Measurements from ENCODE around the gene PDK2. TPM values are rescaled to one million over a fixed set of nuclear protein-coding genes. Genes with fewer than 3 reads are reported as not detected.

PDK2 gene
- total RNA-seq = 17.2 and 17.4 TPM in 2 replicates

DNA sequence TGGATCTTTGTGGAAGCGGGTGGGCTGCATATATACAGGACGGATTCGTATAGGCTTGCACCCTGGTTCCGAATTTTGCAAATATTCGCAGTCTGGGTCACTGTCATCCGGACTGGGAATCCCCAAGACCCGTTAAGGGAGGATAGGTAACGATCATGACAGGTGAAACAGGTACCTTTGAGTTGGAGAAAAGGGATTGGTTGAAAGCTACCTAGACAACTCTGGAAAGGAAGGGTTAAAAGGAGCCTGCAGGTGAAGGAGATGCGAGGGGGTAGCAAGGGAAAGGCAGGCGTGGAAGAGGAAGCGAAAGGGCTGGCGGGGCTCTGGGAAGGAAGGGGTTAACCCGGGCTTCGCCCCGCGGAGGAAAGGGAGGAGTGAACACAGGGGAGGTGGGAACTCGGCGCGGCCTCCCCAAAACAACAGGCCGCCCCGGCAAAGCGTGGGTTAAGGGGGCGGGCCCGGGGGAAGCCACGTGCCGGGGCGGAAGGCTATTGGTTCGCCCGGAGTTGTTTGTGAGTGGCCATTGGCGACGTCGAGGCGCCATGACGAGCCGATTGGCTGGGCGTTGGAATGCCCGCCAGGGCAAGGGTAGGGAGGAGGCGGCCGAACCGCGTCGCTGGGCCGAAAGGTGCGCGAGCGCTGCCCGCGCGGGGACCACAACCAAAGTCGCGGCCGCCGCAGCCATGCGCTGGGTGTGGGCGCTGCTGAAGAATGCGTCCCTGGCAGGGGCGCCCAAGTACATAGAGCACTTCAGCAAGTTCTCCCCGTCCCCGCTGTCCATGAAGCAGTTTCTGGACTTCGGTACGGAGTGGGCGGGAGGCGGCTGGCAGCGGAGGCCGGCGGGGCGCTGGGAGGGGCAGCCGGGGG, at the start of gene PDK2:
TSS of gene PDK2 (plus strand) at position 599 of the 867 bp plus-strand sequence. CDS start at position 684, 85 bp downstream.
- intact Hi-C loops (cut with micrococcal nuclease) = loop anchor here (1.0 to 2.0 kb wide), 4 partner anchors 40 to 202 kb away; no protein-coding TSS in a partner anchor

DNA sequence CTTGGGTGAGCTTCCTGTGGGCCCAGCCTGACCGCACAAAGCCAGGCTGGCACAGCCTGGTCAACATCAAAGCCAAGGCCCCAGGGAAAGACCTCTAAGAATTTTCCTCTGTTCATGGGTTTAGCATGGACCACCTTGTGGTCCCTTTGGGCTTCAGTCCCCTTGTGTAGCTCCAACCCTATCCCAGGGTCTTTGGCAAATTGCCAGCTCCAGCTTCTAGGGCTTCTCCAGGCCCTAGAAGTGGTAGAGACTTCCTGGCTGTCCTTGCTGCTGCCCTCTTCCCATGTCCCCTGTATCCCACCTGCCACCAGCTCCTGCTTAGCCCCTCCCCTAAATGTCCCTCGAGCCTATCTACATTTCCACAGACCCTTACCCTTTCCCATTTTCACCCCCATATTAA, 49.0 kb upstream of the PDK2 start:
- intact Hi-C loops (cut with micrococcal nuclease) = no loop called here

DNA sequence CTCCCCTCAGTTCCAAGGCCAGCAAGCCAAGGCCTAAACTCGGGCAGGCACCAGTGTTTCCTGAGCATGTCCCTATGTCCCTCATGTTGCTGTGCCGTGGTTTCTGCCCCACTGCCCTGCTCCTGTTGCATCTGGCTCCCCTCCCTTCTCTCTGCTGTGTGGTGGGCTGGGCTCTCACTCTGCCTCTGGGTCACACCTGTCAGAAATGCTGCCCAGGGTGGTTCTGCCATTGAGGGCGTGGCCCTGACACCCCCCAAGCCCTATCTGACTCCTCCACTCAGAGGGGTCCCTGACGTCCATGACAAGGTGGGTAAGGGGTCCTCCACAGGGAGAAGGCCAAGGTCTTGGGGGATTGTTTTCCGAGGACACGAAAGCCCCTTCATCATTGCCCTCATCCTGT, 48.5 kb upstream of the PDK2 start:
- intact Hi-C loops (cut with micrococcal nuclease) = no loop called here

DNA sequence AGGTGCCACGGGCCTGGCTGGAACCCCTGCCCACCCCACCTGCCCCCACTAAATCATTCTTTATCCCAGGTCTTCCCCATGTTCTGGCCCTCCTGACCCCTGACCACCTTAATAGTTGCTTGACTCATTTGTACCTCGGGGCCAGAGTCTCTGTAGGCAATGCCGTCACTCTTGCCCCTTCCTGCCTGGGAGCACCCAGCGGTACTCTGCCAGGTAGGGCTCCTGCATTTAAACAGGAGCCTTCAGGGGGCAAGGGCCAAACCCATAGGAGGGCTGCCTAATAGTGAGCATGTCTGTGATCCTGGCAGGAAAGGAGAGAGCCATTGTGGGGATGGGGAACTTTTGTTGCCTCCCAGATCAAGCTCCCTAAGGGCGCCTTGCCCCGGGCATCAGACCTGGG, 48.1 kb upstream of the PDK2 start:
- intact Hi-C loops (cut with micrococcal nuclease) = no loop called here

DNA sequence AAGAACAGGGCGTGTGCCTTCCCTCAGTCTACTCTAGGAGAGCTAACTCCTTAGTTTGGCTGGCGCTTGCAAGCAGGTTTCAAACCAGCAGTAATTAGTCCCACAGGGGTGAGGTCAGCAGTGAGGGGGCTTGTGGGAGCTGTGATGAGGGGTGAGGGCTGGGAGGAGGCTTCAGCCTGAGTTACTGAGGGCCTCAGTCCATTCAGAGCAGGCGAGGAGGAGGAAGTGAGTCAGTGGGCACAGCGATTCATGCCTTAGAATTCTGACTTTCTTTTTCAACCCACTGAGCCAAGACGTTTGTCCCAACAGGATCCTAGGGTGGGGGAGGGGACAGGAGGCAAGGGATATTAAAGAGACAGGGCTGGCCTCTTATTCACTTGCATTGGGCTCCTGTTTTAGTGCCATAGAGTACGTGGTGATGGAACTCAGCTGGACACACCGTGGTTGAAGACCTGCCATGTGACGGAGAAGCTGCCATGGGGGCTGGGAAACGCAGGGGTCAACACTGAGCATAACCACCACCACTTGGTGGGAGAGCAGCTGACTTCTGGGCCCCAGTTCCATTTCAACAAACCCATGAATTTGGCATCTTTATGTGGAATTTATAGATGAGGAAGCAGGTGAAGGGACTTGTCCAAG, 47.5 kb upstream of the PDK2 start:
- intact Hi-C loops (cut with micrococcal nuclease) = no loop called here

DNA sequence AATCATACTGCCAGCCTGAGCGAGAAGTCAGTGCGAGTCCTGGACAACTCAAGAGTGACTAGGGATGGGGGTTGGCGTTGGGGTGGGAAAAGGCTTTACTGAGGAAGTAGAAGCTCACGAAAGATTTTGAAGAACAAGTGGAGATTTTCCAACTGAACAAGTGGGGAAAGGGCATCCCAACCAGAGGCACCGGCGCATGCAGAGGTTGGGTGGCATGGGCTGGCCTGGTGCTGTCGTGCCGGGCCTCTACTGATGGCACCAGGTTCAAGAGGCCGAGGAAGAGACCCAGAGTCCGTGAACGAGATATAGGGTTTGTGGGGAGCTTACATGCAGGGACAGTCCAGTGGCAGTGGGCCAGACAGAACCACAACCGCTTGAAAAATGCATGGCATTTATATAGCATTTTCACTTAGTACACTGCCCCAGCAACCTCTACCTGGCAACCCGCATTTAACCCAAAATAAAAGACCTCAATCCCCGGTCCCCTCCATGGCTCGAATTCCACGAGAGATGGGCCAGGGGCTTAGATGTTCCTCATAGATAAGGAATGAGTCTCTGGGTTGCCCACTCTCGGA, 46.9 kb upstream of the PDK2 start:
- intact Hi-C loops (cut with micrococcal nuclease) = no loop called here

DNA sequence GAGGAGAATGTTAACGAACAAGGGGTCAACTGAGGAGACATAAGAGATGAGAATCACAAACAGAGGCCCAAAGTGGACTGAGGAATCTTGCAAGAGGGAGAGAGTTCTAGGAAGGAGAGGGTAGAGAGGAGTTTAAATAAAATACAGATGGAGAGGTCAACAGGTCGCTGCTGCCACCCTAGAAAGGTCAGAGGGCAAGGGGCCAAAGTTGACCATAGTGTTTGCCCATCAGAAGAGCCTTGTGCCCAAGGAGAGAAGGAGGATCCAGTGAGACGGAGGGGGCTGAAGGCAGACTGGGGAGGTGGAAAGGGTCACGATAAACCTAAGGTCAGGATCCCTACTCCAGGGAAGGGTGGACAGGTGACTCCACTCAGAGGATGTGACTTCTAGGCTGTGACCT, 46.2 kb upstream of the PDK2 start:
- intact Hi-C loops (cut with micrococcal nuclease) = no loop called here

DNA sequence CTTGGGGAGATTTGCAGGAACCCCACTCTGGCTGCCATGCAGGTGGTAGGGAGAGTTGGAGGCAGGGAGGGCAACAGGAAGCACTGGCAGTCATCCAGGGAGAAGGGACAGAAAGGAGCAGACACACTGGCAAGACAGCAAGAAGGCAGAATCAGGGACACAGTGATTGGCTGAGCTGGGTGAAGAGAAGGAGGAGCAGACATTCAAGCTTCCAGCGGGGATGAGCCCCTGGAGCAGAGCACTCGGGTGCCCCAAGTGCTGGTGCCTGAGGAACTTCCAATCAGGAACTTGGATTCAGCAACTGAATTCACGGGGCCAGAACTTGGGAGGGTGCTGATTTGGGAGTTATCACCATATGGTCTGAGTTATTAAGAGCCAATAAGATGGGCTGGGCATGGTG, 45.5 kb upstream of the PDK2 start:
- intact Hi-C loops (cut with micrococcal nuclease) = no loop called here

DNA sequence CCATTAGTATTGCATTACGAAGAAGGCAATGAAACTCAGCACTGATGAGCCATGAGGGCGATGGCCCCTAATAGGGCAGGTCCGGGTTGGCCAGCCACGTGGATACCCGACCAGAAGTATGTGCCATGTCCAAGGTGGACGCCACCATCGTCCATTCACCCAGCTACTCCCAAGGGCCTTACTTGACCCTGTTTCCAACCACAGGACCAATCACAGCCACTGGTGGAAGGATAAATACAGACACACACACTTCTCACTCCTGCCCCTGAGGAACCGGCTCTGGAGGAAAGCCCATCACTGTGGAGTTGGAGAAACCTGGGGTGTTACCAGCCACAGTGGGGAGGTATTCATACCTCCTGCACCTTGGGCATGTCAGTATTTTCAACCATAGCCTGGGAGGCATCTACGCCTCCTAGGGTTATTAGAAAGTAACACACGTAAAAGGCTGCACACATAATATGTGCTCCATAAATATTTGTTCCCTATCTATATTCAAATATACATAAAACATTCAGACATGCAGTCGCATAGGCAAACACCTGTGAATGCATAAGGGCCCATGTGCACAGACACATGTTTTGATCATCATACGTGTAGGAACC, 44.6 kb upstream of the PDK2 start:
- intact Hi-C loops (cut with micrococcal nuclease) = no loop called here

DNA sequence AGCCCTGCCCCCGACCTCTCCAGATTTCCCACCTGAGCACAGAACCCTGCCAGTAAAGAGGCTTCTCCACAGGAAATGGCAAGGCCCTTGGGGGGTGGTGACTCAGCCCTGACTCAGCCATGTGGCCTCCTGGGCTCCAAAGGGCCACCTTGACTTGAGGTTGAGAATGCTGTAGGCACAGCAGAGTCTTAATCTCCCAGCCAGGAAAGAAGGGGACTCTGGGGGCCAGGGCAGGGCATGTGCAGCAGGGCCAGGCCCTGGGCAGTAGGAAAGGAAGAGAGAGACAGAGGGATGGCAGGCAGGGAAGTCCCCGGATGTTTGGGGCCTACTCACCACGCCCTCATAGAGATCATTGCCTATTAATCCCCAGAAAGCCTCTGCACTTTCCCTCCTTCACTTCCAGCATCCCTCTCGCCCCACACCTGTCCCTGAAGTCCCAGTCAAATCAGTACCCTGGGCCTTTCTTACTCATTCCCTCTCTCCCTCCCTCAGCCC, 44.0 kb upstream of the PDK2 start:
- intact Hi-C loops (cut with micrococcal nuclease) = no loop called here

DNA sequence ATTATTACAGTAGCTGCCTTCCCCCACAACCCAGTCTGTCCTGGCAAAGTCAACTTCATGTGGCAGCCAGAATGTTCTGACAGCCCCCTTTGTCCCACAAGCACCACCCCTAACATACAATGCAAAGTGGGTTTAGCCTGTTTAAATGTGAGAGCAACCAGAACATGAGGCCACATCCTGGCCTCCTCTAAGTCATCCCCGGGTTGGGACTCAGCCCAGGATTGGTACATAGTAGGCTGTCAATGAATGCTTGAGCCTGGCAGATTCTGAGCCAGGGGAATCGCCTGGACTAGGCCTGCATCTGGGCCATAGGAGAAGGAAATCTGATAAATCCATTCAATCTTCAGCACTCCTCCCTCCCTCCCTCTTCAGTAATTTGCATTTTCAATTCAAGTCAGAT, 43.5 kb upstream of the PDK2 start:
- intact Hi-C loops (cut with micrococcal nuclease) = no loop called here

DNA sequence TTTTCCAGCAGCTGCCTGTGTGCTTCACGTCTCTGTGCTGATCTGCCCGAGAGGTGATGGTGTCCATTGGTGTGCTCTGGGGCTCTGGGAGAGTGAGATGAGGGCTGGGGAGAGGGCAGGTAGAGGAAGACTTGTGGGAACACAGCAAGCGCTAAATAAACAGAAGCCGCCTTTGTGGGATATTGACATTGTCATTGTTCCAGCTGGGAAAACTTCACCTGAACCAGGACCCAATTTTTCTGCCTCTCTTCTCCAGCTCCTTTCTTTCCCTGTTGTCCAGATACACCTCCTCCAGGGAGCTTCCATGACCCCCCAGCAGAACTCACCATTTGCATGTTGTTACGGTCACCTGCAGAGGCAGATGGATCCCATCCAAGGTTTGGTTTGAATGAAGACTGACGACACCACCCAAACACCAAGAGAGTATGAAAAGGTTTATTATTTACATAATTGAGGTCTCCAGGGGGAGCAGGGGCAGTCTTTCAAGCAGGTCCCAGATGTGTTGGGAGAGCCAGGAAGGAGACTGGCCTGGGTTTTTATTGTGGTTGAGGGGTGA, 42.8 kb upstream of the PDK2 start:
- intact Hi-C loops (cut with micrococcal nuclease) = no loop called here

DNA sequence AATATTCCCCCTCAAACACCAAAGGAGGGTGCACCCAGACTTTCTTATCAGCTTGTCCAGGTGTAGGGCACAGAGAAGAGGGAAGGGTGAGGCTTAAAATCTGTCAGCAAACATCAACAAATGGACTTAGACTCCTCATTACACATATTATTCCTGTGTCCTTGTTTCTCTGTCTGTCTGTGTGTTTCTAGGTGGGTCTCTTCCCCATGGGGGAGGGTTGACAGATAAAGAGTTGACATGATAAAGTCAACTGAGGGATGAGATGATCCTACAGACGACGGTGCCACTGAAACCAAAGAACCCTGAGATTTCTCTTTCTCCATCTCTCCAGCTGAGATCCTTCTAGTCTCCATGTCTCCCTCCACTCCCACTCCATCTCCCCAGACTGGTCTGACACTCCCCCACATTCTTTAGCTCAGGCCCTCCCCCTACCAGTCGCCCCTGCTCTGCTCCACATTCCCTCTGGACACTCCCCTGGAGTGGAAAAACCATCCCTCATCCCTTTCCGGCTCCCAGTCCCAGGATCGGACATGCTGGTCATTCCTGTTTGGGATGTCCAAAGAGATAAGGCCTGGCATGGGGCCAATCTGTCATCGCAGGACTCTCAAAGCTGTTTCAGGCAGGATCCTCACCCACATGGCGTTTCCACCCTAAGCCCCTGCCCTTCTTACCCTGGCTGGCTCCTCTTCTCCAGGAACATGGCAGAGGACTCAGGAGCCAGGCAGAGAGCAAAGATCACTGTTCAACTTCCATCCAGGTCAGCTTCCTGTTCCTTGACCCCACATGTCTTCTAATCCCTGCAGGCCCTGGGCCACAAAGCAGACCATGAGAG, 42.1 kb upstream of the PDK2 start:
- intact Hi-C loops (cut with micrococcal nuclease) = no loop called here

DNA sequence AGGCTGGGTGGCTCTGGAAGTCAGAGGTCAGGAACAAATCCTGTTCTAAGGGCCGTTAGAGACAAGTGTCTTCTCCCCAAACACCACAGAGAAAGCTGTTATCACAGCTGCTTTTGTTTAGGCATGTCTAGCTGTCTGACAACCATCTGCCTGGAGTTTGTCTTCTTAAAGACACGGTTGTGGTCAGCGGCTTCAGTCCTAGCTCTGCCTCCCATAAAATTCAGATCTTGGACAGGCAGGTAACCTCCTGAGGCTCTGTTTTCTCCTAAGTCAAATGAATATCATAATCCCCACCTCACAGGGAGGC, 41.5 kb upstream of the PDK2 start:
- intact Hi-C loops (cut with micrococcal nuclease) = no loop called here

DNA sequence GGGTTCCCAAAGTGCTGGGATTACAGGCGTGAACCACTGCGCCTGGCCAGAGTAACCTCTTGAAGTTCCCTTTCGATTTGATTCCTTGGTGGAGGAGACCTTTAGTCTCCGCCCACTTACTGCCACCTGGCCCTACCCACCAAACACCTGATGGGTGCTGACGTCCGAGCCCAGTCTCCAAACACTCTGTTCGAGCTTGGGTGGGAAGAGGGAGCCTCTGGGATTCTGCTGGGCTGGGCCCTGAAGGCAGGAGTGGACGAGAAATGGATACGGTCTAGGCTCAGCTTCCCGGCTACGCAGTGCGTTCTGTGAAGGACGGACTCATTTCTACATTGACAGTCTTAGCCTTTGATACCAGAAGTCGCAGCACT, 40.1 kb upstream of the PDK2 start:
- intact Hi-C loops (cut with micrococcal nuclease) = loop anchor here (1.0 kb wide), 2 partner anchors 29 to 39 kb away; no protein-coding TSS in a partner anchor

DNA sequence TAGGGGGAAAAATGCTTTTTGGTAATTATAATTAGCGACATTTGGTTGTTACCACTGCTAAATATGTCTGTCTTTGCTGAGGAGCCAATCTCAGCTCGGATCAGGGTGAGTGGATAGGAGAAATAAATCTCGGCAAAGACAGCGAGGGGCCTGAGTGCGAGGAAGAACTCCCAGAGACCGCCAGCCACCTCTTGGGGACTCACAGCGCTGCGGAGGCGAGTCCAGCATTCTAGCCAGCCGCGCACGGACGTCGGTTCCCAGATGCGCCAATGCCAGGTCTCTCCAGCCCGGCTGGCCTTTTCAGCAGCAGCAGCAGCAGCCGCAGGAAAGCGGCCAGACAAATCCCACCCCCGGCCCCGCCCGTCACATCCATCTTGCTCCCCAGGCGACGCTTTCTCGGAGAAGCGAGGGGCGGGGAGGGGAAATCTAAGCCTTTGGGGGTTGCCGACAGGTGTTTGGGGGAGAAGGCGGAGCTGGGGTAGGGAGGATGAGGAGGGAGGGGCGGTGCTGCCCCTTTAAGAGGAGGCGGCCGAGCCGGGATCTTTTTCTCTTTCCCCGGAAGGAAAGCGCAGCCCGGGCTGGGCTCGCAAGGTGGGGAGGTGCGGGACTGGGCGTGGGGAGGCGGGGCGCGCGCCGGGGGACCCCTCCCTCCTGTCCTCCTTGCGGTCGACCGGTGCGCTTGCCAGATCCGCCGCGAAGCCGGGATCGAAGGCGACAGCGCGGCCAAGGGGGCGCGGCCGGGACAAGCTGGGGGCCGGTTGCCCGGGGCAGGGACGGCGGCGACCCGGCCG, 39.5 kb upstream of the PDK2 start, which contains the start of gene ITGA3:
TSS of gene ITGA3 (plus strand) at position 685 of the 791 bp plus-strand sequence. CDS start 330 bp downstream, outside the sequence.
- intact Hi-C loops (cut with micrococcal nuclease) = loop anchor here (1.0 kb wide), 2 partner anchors 29 to 39 kb away; no protein-coding TSS in a partner anchor

DNA sequence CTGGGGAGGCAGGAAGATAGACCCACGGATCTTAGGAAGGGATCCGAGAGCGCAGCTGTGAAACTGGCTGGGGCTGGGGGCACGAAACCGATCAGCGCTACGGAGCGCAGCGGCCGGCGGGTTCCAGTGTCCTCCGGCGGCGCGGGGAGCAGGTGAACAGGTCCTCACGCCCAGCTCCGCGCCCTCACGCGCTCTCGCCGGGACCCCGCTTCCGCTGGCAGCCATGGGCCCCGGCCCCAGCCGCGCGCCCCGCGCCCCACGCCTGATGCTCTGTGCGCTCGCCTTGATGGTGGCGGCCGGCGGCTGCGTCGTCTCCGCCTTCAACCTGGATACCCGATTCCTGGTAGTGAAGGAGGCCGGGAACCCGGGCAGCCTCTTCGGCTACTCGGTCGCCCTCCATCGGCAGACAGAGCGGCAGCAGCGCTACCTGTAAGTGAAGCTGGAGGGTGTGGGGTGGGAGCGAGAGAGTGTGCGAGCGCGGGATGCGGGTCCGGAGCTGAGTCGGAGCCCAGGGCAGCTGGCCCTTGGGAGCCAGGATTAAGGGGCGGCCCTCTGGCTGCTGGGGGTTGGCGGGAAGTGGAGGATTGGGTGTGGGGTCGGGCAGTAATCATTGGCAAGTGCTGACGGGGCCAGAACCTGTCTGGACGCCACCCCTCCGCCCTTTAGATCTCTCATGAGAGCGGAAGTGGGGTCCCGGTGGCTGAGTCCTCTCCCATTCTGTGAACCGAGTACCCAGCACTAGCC, 38.8 kb upstream of the PDK2 start:
- intact Hi-C loops (cut with micrococcal nuclease) = no loop called here

DNA sequence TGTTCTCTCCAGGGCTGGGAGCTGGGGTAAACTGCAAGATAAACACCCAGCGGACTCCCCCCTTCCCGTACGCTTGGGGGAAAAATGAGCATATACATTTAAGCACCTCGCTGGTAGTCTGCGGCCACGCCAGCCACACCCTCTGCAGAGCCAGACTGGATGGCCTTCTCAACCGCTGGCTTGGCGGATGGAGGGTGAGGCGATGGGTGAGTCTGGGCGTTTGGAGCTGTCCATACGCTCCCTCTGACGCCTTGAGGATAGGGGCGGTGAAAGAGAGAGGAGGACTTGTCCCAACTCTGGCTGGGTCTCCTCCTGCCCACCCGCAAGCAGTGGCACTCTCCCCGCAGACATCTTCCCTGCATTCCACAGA, 38.2 kb upstream of the PDK2 start:
- intact Hi-C loops (cut with micrococcal nuclease) = no loop called here

DNA sequence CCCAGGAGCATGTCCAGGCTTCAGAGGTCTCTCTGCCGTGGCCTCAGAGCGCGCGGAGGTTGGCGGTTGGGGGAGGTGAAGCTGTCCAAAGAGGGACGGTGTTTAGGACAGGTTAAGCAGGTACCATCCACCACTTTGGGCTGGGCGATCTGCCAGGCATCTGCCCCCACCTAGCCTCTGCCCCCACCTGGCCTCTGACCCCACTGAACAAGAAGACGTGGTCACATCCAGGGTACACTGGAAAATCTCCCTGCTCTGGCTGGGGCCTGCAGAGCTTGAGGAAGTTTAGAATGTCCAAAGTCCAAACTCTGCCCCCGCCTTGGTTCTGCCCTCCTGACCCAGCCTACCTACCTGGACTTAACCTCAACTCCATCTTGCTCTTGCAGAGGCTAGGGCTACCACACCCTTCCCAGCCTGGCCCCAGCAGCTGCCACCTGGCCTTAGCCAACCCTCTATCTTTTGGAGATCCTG, 37.6 kb upstream of the PDK2 start:
- intact Hi-C loops (cut with micrococcal nuclease) = no loop called here
